HepG2 (cell line): ENCODE data around the gene TBC1D1. TPM values are rescaled to one million over a fixed set of nuclear protein-coding genes. Genes with fewer than 3 reads are reported as not detected.

ENCODE experiments used
- ATAC-seq: fragments of 200-7000 bp; cut with Tn5 transposase; 3 replicates; pipeline ENCODE4 v1.9.1; 2020; ENCODE audit warnings: mild to moderate bottlenecking, moderate library complexity
- BruUV-seq: library from RNA; stranded (reverse); fragments of 400-500 nt; replicated peaks from 2 replicates; lab custom pipeline; 2021; lab: Mats Ljungman, UMichigan
- CTCF ChIA-PET: fragments of 300-600 bp; formaldehyde crosslinking; extraction: SDS; loops from one replicate; lab custom pipeline; 2021; ENCODE audit warnings: low total read pairs, inconsistent platforms, low intra/inter-chr PET ratio; lab: Yijun Ruan, JAX
- POLR2A ChIA-PET: fragments of 350-600 bp; sonication (Branson Sonifier 250); formaldehyde crosslinking; loops from one replicate; lab custom pipeline; 2020; ENCODE audit warnings: antibody characterized with exemption, inconsistent platforms; lab: Yijun Ruan, JAX
- DNase-seq: peaks from one replicate; pipeline ENCODE4 v3.0.0-alpha.2; 2015; ENCODE audit warnings: low spot score
- FAIRE-seq: peaks from 3 replicates; lab custom pipeline; 2011; peaks lifted over from hg19 to GRCh38; lab: Jason Lieb, UNC
- H2AFZ ChIP-seq: one replicate; pipeline ENCODE4 v1.6.1; 2011; ENCODE audit warnings: low read length, inconsistent platforms
- H3K27ac ChIP-seq: fragments of 300-600 bp; 3 replicates; pipeline ENCODE4 v1.8.0; 2011; ENCODE audit warnings: mixed run types, mild to moderate bottlenecking, mixed read lengths, low read length, inconsistent platforms; ENCODE audit not compliant: insufficient read depth; ENCODE audit errors: extremely low read length
- H3K27me3 ChIP-seq, 2 experiments: fragments of 200-600 bp in 1 of 2; 2 replicates in 1 of 2; 3 replicates in 1 of 2; pipeline versions ENCODE4 v1.6.0 to v1.8.0; 2011; ENCODE audit warnings: low read length in 2 of 2, mild to moderate bottlenecking in 2 of 2, moderate library complexity in 2 of 2, inconsistent platforms in 1 of 2; ENCODE audit not compliant: insufficient read depth in 2 of 2, control insufficient read depth in 1 of 2
- H3K36me3 ChIP-seq, 2 experiments: fragments of 200-600 bp in 1 of 2; replicated peaks in 1 of 2; 2 replicates in 1 of 2; 3 replicates in 1 of 2; pipeline versions ENCODE4 v1.5.1 to v1.8.0; 2011; ENCODE audit warnings: low read length in 2 of 2, inconsistent platforms in 1 of 2; ENCODE audit not compliant: insufficient read depth in 2 of 2, control insufficient read depth in 1 of 2
- H3K4me1 ChIP-seq: 2 replicates; pipeline ENCODE4 v1.5.1; 2012; ENCODE audit warnings: low read length, inconsistent platforms; ENCODE audit not compliant: insufficient read depth
- H3K4me2 ChIP-seq: 2 replicates; pipeline ENCODE4 v1.6.0; 2011; ENCODE audit warnings: low read depth, low read length, inconsistent platforms
- H3K4me3 ChIP-seq, 3 experiments: fragments of 200-600 bp in 1 of 3; sonication (generic), shearing (Covaris generic) in 1 of 3; replicated peaks in 1 of 3; 2 replicates each; pipeline ENCODE4 v1.5.1; 2011 to 2016; ENCODE audit warnings: low read length in 3 of 3, inconsistent platforms in 2 of 3, low read depth in 2 of 3, mild to moderate bottlenecking in 2 of 3, control low read depth in 1 of 3, mixed read lengths in 1 of 3; ENCODE audit not compliant: insufficient read depth in 1 of 3
- H3K79me2 ChIP-seq: one replicate; pipeline ENCODE4 v1.6.1; 2011; ENCODE audit warnings: low read length, inconsistent platforms; ENCODE audit not compliant: insufficient read depth
- H3K9ac ChIP-seq: 2 replicates; pipeline ENCODE4 v1.6.0; 2011; ENCODE audit warnings: mild to moderate bottlenecking, low read depth, low read length, inconsistent platforms; ENCODE audit not compliant: insufficient read depth
- H3K9me3 ChIP-seq: 2 replicates; pipeline ENCODE4 v1.5.1; 2012; ENCODE audit warnings: mild to moderate bottlenecking, low read length
- H4K20me1 ChIP-seq: 2 replicates; pipeline ENCODE4 v1.6.0; 2011; ENCODE audit warnings: inconsistent platforms, mild to moderate bottlenecking, low read length, moderate library complexity; ENCODE audit not compliant: insufficient read depth
- ATF4 ChIP-seq, 2 experiments: fragments of 450-650 bp in 1 of 2; sonication (generic) in 1 of 2; formaldehyde crosslinking; IDR thresholded peaks; 2 replicates each; pipeline versions ENCODE4 v1.5.0 to v1.8.0; 2020 to 2022; ENCODE audit warnings: mild to moderate bottlenecking in 1 of 2, missing genetic modification reagents in 1 of 2
- ATRX ChIP-seq: sonication (generic); formaldehyde crosslinking; IDR thresholded peaks from 2 replicates; pipeline ENCODE4 v1.4.0; 2020; ENCODE audit warnings: missing genetic modification reagents, borderline replicate concordance
- BORCS8-MEF2B ChIP-seq: sonication (generic); formaldehyde crosslinking; IDR thresholded peaks from 2 replicates; pipeline ENCODE4 v1.8.0; 2022; ENCODE audit warnings: mild to moderate bottlenecking, missing genetic modification reagents
- CEBPB ChIP-seq: IDR thresholded peaks from 2 replicates; pipeline ENCODE4 v1.6.1; 2011; ENCODE audit warnings: low read depth, low read length, improper control_type of control experiment, borderline replicate concordance
- CEBPG ChIP-seq: IDR thresholded peaks from 2 replicates; pipeline ENCODE4 v1.6.1; 2016
- PRMT3 ChIP-seq: sonication (generic); formaldehyde crosslinking; IDR thresholded peaks from 2 replicates; pipeline ENCODE4 v1.8.1; 2022; ENCODE audit warnings: low read depth, mild to moderate bottlenecking, moderate library complexity, missing genetic modification reagents, borderline replicate concordance
- STAG1 ChIP-seq: sonication (generic); formaldehyde crosslinking; IDR thresholded peaks from 2 replicates; pipeline ENCODE4 v1.4.0; 2020; ENCODE audit warnings: missing genetic modification reagents
- ZFAT ChIP-seq: sonication (generic); formaldehyde crosslinking; conservative IDR thresholded peaks from 2 replicates; pipeline ENCODE4 v1.8.1; 2023; ENCODE audit warnings: missing genetic modification reagents, inconsistent platforms
- WGBS: methylation state at CpG from one replicate; pipeline ENCODE4 v1.1.6; 2017; ENCODE audit warnings: low lambda C conversion rate; 5-methylcytosine and 5-hydroxymethylcytosine counted together
- in situ Hi-C: cut with HindIII; loops from 2 replicates; pipeline ENCODE4 v1.10.0; 2017; ENCODE audit warnings: low pct_unique_long_range_greater_than_20kb; ENCODE audit not compliant: extremely low pct_ligation_motif_present
- intact Hi-C: fragments of 100-400 bp; cut with micrococcal nuclease; formaldehyde crosslinking; loops from one replicate; pipeline ENCODE4 v1.10.0; 2022; ENCODE audit not compliant: unreplicated experiment
- polyA plus RNA-seq, 8 experiments: library from polyadenylated mRNA; depleted of rRNA in 3 of 8; stranded (reverse) in 7 of 8; unstranded in 1 of 8; fragments of >200 nt; fragmentation: Illumina TruSeq in 4 of 8; extraction: Trizol in 4 of 8; gene quantifications; 2 replicates each; pipeline versions ENCODE4 v1.2.1 to v1.2.3, GENCODE V29; 2011 to 2016; ENCODE audit warnings: low read depth in 4 of 8, missing spikeins in 1 of 8, mixed read lengths in 1 of 8; ENCODE audit not compliant: insufficient read depth in 1 of 8
- total RNA-seq, 5 experiments: library from RNA; depleted of rRNA; stranded (reverse); fragments of >200 nt; fragmentation: Illumina TruSeq; extraction: Trizol; gene quantifications; 2 replicates each; pipeline ENCODE4 v1.2.3, GENCODE V29; 2016; ENCODE audit warnings: low read depth in 1 of 5

The TBC1D1 gene
- total and polyA plus RNA-seq, 2 of the 13 experiments (the other 11 are each of a cell fraction or from before 2014, with no cell fraction given), result 37.3 to 62.8 TPM

GRCh38 chr4:38169524-38169923, 278.6 kb downstream of the TBC1D1 start:
- H3K4me1 ChIP-seq, result peaks cover 44% of the 10 kb centered on the region
- H3K36me3 ChIP-seq, result no peaks in the 10 kb centered on the region
- TF ChIP-seq STAG1 (CRISPR knock-in tag) (0 out of 2 replicates have a peak, but pooled peaks have one; percentile 4), BORCS8-MEF2B (CRISPR knock-in tag) (no peak), CEBPG (CRISPR knock-in tag) (peak; percentile 89), ZFAT (0 out of 2 replicates have a peak, but pooled peaks have one; percentile 32), CEBPB (peak; percentile 82), PRMT3 (CRISPR knock-in tag) (no peak), ATF4 (CRISPR knock-in tag; IDR thresholded peaks at IDR 0.05) (peak in 1 of 2 experiments; percentile 90; a peak in 2 of 4 replicates), ATRX (CRISPR knock-in tag) (no peak)
- ChIA-PET CTCF (no interaction called here), POLR2A (interaction anchor here (0.7 to 2.3 kb wide), 3 partner anchors 9 to 91 kb away, joined by 3 to 8 read pairs (median 4); no protein-coding TSS in a partner anchor)
- no peak overlapping the region for H3K9ac ChIP-seq
- H4K20me1 ChIP-seq, result no peaks in the 10 kb centered on the region
- BruUV-seq, result no TSS peak
- no peak overlapping the region for H3K4me2 ChIP-seq
- intact Hi-C loops, result no loop called here
- no peak overlapping the region for H3K27ac ChIP-seq
- no peak for FAIRE-seq
- no peaks in the 10 kb centered on the region for H3K79me2 ChIP-seq
- no peaks in the 10 kb centered on the region for H3K27me3 ChIP-seq
- H3K4me3 ChIP-seq, result no peak overlapping the region
- 76% methylated on average over 5 of the region's 5 CpGs for WGBS
- no peak for ATAC-seq
- H3K9me3 ChIP-seq, result peaks cover 2% of the 10 kb centered on the region; the same call in 1 of the 2 replicates
- in situ Hi-C loops, result no loop called here
- H2AFZ ChIP-seq, result peak overlapping the region; percentile 29
- no peak for DNase-seq
